ENCODE data around the gene HTR4. TPM values are rescaled to one million over a fixed set of nuclear protein-coding genes. Genes with fewer than 3 reads are reported as not detected.
"Not testable (repeated sequence)": the region's sequence is repeated elsewhere in the genome, so short reads cannot be mapped to it uniquely, and the experiment has no call there.

Gene HTR4
- total RNA-seq, 1 experiment from 2014 or later = not detected

DNA sequence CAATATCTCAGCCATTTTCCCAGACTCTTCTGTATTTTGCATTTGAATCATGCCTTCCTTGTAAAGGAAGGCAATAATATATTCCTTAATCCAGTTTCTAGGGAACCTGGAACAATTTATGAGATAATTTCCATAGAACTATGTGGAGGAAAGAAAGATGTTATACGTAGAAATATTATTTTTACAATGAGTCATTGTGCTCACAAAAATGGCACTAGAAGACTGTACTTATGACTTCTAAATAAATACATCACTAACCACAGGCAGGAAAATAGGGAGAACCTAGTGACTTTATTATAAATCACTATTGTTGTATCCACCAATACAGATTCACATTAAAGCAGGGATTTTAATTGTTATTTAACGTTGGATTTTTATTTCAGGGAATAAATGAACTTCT lies 182.9 kb downstream of the HTR4 start:
- Histone ChIP-seq H2AFZ (ENCODE audit: low read length) (no peak overlapping the region), H3K36me3 (ENCODE audit: insufficient read depth, low read length) (no peaks in the 10 kb centered on the region), H3K9ac (ENCODE audit: low read length) (no peak overlapping the region), H3K9me3 (ENCODE audit: low read length) (no peaks in the 10 kb centered on the region), H4K20me1 (ENCODE audit: insufficient read depth, low read depth, low read length) (no peaks in the 10 kb centered on the region), H3K4me1 (ENCODE audit: low read length) (no peaks in the 10 kb centered on the region), H3K27ac (ENCODE audit: low read length) (no peak overlapping the region), H3K4me2 (ENCODE audit: low read depth, low read length, poor library complexity, severe bottlenecking) (no peak overlapping the region), H3K4me3 (ENCODE audit: low read length) (no peak overlapping the region), H3K79me2 (ENCODE audit: low read length) (no peaks in the 10 kb centered on the region), H3K27me3 (ENCODE audit: low read length) (no peaks in the 10 kb centered on the region), H3K9me2 (replicated peaks; ENCODE audit: insufficient read depth, low read length) (no peaks in the 10 kb centered on the region)
- DNase-seq = no peak

DNA sequence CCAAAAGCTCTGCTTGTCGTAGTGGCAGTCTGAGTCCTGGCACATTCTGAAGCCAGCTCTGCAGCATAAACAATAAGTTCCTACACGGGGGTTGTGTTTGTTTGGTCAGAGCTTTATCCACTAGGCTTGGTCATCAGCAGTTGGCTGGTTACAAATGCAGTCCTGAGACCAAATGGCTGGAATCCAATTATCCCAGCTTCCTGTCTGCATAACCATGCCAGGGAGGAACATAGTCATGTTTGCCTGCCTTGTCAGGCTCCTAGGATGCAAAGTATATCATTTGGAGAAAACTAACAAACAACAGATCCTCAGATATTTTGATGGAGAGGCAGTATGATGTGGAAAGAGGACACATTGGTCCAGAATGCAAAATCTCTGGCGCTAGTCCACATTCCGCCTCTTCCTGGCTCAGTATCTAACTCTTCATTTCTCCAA lies 184.8 kb downstream of the HTR4 start:
- Histone ChIP-seq H3K9ac (ENCODE audit: low read length) (no peak overlapping the region), H3K27me3 (ENCODE audit: low read length) (no peaks in the 10 kb centered on the region), H3K79me2 (ENCODE audit: low read length) (no peaks in the 10 kb centered on the region), H3K9me2 (replicated peaks; ENCODE audit: insufficient read depth, low read length) (no peaks in the 10 kb centered on the region), H3K9me3 (ENCODE audit: low read length) (no peaks in the 10 kb centered on the region), H3K4me3 (ENCODE audit: low read length) (no peak overlapping the region), H3K4me1 (ENCODE audit: low read length) (no peaks in the 10 kb centered on the region), H3K4me2 (ENCODE audit: low read depth, low read length, poor library complexity, severe bottlenecking) (no peak overlapping the region), H3K27ac (ENCODE audit: low read length) (no peak overlapping the region), H4K20me1 (ENCODE audit: insufficient read depth, low read depth, low read length) (no peaks in the 10 kb centered on the region), H2AFZ (ENCODE audit: low read length) (no peak overlapping the region), H3K36me3 (ENCODE audit: insufficient read depth, low read length) (no peaks in the 10 kb centered on the region)
- DNase-seq = no peak

DNA sequence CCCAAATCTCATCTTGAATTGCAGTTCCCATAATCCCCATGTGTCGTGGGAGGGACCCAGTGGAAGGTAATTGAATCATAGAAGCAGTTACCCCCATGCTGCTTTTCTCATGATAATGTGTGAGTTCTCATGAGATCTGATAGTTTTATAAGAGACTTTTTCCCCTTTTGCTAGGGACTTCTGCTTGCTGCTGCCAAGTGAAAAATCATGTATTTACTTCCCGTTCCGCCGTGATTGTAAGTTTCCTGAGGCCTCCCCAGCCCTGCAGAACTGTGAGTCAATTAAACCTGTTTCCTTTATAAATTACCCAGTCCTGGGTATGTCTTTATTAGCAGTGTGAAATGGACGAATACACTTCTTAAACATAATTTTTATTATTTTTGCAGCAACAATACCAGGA lies 185.6 kb downstream of the HTR4 start:
- not testable (repeated sequence) for H2AFZ ChIP-seq (ENCODE audit: low read length); H3K4me1 ChIP-seq (ENCODE audit: low read length); H3K36me3 ChIP-seq (ENCODE audit: insufficient read depth, low read length); H3K9me3 ChIP-seq (ENCODE audit: low read length); H4K20me1 ChIP-seq (ENCODE audit: insufficient read depth, low read depth, low read length); H3K79me2 ChIP-seq (ENCODE audit: low read length); H3K4me3 ChIP-seq (ENCODE audit: low read length); H3K4me2 ChIP-seq (ENCODE audit: low read depth, low read length, poor library complexity, severe bottlenecking); DNase-seq; H3K9ac ChIP-seq (ENCODE audit: low read length); H3K27me3 ChIP-seq (ENCODE audit: low read length); H3K9me2 ChIP-seq (replicated peaks; ENCODE audit: insufficient read depth, low read length); H3K27ac ChIP-seq (ENCODE audit: low read length)

DNA sequence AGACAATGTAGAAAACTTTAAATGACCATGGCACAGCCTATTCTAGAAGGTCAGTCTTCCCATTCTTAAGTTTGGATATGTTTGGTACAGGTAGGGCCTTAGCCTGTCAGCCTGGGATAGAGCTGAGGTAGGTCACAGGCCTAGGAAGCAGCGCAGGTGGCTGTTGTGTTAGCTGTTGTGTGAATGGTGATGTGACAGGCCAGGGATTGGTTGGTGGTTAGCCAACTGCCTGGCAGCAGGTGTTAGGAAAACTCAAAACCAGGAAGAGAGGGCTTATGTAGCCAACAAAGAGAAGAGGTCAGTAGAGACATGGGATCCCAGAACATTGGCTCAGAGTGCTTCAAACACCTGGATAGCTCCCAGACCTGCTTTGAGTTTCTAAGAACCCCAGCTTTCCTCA lies 186.4 kb downstream of the HTR4 start:
- Histone ChIP-seq H3K79me2 (ENCODE audit: low read length) (no peaks in the 10 kb centered on the region), H3K36me3 (ENCODE audit: insufficient read depth, low read length) (no peaks in the 10 kb centered on the region), H2AFZ (ENCODE audit: low read length) (no peak overlapping the region), H3K9me2 (replicated peaks; ENCODE audit: insufficient read depth, low read length) (no peaks in the 10 kb centered on the region), H3K4me1 (ENCODE audit: low read length) (no peaks in the 10 kb centered on the region), H4K20me1 (ENCODE audit: insufficient read depth, low read depth, low read length) (no peaks in the 10 kb centered on the region), H3K9me3 (ENCODE audit: low read length) (no peaks in the 10 kb centered on the region), H3K4me3 (ENCODE audit: low read length) (no peak overlapping the region), H3K27me3 (ENCODE audit: low read length) (no peaks in the 10 kb centered on the region), H3K27ac (ENCODE audit: low read length) (no peak overlapping the region), H3K4me2 (ENCODE audit: low read depth, low read length, poor library complexity, severe bottlenecking) (no peak overlapping the region), H3K9ac (ENCODE audit: low read length) (no peak overlapping the region)
- DNase-seq = no peak

DNA sequence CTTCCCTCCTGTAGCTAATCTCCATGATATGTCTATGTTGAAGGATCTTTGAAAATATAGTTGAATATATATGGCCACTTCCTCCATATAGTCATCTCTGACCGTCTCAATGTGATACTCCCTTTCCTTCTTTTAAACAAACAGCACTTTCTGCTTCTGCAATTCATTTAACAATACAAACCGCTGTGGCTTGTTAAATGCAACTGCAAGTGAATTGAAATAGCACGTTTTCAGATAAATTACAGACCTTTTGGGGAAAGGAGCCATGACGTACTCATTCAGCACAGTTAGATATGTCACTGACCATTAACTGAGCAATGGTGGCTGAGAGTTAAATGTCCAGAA lies 188.1 kb downstream of the HTR4 start:
- Histone ChIP-seq H2AFZ (ENCODE audit: low read length) (no peak overlapping the region), H3K79me2 (ENCODE audit: low read length) (no peaks in the 10 kb centered on the region), H3K4me3 (ENCODE audit: low read length) (no peak overlapping the region), H3K4me1 (ENCODE audit: low read length) (no peaks in the 10 kb centered on the region), H3K9ac (ENCODE audit: low read length) (no peak overlapping the region), H3K27ac (ENCODE audit: low read length) (no peak overlapping the region), H3K36me3 (ENCODE audit: insufficient read depth, low read length) (no peaks in the 10 kb centered on the region), H3K27me3 (ENCODE audit: low read length) (no peaks in the 10 kb centered on the region), H3K9me2 (replicated peaks; ENCODE audit: insufficient read depth, low read length) (no peaks in the 10 kb centered on the region), H4K20me1 (ENCODE audit: insufficient read depth, low read depth, low read length) (no peaks in the 10 kb centered on the region), H3K9me3 (ENCODE audit: low read length) (no peaks in the 10 kb centered on the region), H3K4me2 (ENCODE audit: low read depth, low read length, poor library complexity, severe bottlenecking) (no peak overlapping the region)
- DNase-seq = no peak

DNA sequence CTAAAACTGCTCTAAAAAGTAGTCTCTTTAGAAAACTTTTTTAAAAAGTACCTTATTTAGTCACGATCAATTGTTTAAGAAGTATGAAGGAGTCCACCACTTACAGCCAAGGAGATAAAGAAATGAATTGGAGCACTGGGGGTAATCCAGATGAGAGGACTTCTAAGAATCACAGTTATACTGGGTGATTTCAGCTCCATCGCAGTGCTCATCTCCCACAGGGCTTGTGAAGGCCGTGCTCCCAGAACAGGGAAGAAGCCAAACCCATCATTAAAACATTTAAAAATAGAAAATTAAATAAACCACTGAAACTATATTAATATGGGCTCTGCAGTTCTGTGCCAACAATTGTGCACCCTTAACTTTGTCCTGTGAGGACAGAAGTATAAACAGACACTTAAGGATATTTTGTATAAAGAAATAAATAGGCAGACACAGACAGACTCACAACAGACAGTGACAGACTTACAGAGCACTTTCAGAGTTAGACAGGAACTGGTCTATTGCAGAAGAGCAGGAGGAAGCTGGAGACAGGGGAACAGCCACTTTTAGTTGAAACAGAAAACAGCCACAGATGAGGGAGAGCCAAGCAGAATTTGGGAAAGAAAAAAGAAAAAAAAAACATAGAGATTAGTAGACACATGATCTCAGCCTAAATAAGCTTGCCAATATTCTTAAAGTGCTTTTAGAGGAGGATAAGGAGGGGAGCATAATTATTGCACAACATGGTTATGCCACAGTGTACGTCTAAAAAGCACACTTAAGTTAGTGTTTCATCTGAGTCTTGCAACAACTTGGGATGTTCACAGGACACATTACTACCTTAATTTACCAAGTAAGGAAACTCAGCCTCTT lies 188.7 kb downstream of the HTR4 start:
- Histone ChIP-seq H2AFZ (ENCODE audit: low read length) (no peak overlapping the region), H3K9me3 (ENCODE audit: low read length) (no peaks in the 10 kb centered on the region), H3K9ac (ENCODE audit: low read length) (no peak overlapping the region), H3K27ac (ENCODE audit: low read length) (no peak overlapping the region), H4K20me1 (ENCODE audit: insufficient read depth, low read depth, low read length) (no peaks in the 10 kb centered on the region), H3K4me3 (ENCODE audit: low read length) (no peak overlapping the region), H3K9me2 (replicated peaks; ENCODE audit: insufficient read depth, low read length) (no peaks in the 10 kb centered on the region), H3K27me3 (ENCODE audit: low read length) (no peaks in the 10 kb centered on the region), H3K4me2 (ENCODE audit: low read depth, low read length, poor library complexity, severe bottlenecking) (no peak overlapping the region), H3K4me1 (ENCODE audit: low read length) (no peaks in the 10 kb centered on the region), H3K36me3 (ENCODE audit: insufficient read depth, low read length) (no peaks in the 10 kb centered on the region), H3K79me2 (ENCODE audit: low read length) (no peaks in the 10 kb centered on the region)
- no peak for DNase-seq

DNA sequence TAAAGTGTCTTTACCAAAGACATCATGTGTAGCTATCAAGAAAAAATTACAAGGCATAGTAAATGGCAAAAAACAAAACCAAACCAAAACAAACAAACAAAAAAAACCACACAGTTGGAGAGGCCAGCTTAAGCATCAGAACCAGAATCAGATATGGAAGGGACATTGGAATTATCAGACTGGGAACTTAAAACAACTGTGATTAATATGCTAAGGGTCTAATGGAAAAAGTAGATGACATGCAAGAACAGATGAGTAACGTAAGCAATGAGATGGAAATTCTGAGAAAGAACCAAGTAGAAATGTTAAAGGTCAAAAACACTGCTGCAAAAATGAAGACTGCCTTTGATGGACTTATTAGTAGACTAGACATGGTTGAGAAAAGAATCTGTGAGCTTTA lies 194.7 kb downstream of the HTR4 start:
- Histone ChIP-seq H3K4me1 (ENCODE audit: low read length) (no peaks in the 10 kb centered on the region), H3K9me2 (replicated peaks; ENCODE audit: insufficient read depth, low read length) (no peaks in the 10 kb centered on the region), H3K4me2 (ENCODE audit: low read depth, low read length, poor library complexity, severe bottlenecking) (no peak overlapping the region), H3K27ac (ENCODE audit: low read length) (no peak overlapping the region), H3K9me3 (ENCODE audit: low read length) (no peaks in the 10 kb centered on the region), H3K36me3 (ENCODE audit: insufficient read depth, low read length) (no peaks in the 10 kb centered on the region), H2AFZ (ENCODE audit: low read length) (no peak overlapping the region), H3K4me3 (ENCODE audit: low read length) (no peak overlapping the region), H3K27me3 (ENCODE audit: low read length) (no peaks in the 10 kb centered on the region), H3K9ac (ENCODE audit: low read length) (no peak overlapping the region), H3K79me2 (ENCODE audit: low read length) (no peaks in the 10 kb centered on the region), H4K20me1 (ENCODE audit: insufficient read depth, low read depth, low read length) (no peaks in the 10 kb centered on the region)
- no peak for DNase-seq

DNA sequence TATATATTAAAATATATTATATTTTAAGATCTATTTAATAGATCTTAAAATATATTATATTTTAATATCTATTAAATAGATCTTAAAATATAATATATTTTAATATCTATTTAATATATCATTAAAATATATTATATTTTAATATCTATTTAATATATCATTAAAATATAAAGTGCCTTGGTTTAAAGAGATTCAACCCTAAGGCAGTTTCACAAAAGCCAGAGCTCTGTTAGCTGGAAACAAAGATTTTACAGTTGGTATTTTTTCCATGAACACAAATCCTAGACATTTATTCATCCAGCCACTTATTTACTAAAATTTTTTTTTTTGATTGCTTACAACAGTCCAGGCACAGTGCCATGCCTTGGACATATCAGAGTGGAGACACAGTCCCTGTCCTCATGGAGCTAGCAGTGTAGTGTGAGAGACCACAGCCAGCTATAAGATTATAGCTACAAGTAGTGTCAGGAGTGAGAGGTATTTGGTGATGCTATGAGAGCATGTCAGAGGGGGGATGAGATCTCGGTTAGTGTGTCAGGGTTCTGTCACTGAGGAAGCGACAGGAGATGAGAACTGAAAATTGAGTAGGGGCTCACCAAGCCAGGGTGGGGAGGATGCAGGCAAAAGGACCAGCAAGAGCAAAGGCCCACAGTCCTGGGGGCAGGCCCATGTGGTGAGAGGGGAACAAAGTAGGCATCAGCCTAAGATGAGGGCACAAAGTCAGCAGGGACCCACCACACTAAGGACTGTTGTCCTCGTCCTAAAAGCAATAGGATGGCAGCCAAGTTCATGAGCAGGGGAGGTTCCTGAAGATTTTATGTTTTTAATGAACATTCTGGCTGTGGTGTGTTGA lies 196.1 kb downstream of the HTR4 start:
- H3K36me3 ChIP-seq (ENCODE audit: insufficient read depth, low read length) = no peaks in the 10 kb centered on the region
- H3K4me3 ChIP-seq (ENCODE audit: low read length) = no peak overlapping the region
- no peaks in the 10 kb centered on the region for H3K9me2 ChIP-seq (replicated peaks; ENCODE audit: insufficient read depth, low read length)
- H3K4me2 ChIP-seq (ENCODE audit: low read depth, low read length, poor library complexity, severe bottlenecking) = no peak overlapping the region
- no peaks in the 10 kb centered on the region for H3K4me1 ChIP-seq (ENCODE audit: low read length)
- no peak overlapping the region for H3K27ac ChIP-seq (ENCODE audit: low read length)
- no peaks in the 10 kb centered on the region for H3K79me2 ChIP-seq (ENCODE audit: low read length)
- no peak for DNase-seq
- no peak overlapping the region for H3K9ac ChIP-seq (ENCODE audit: low read length)
- H4K20me1 ChIP-seq (ENCODE audit: insufficient read depth, low read depth, low read length) = no peaks in the 10 kb centered on the region
- no peak overlapping the region for H2AFZ ChIP-seq (ENCODE audit: low read length)
- no peaks in the 10 kb centered on the region for H3K27me3 ChIP-seq (ENCODE audit: low read length)
- H3K9me3 ChIP-seq (ENCODE audit: low read length) = no peaks in the 10 kb centered on the region
